RCC 7860 (cell line): ENCODE measurements around the gene OTOGL.
A peak's percentile ranks its signal among the peaks of the same experiment; 100 is the strongest.

ENCODE experiments used
- DNase-seq: peaks from one replicate; pipeline ENCODE4 v3.0.0-alpha.2; 2015; ENCODE audit warnings: low spot score
- FAIRE-seq: peaks from 2 replicates; lab custom pipeline; 2012; peaks lifted over from hg19 to GRCh38; lab: Jason Lieb, UNC

OTOGL gene

DNA sequence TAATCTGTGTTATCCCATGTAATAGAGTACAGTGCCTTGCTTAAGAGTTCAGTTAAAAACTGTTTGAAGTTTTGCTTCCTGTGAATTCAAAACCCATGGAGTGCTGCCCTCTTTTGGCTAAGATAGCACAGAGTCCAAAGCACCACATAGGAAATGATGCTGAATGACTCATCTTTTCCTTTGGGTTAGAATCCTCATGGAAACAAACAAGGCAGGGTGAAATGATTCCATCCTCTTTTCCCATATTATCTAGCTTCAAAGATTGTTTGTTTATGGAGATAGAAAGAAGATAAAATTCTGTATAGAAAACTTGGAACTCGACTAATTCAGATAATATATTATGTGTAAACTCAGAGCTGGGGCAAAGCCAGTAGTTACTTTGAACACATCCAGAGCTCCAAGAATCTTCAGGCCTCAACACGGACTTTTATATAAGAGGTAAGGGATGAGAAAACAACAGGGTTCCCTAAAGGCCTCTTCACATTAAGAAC, 87.4 kb downstream of the OTOGL start:
- DNase-seq (peak; percentile 81), FAIRE-seq (peak; percentile 88)

GRCh38 chr12:80187660-80188090, 88.3 kb downstream of the OTOGL start:
- FAIRE-seq (peak; percentile 79), DNase-seq (peak; percentile 64)

DNA sequence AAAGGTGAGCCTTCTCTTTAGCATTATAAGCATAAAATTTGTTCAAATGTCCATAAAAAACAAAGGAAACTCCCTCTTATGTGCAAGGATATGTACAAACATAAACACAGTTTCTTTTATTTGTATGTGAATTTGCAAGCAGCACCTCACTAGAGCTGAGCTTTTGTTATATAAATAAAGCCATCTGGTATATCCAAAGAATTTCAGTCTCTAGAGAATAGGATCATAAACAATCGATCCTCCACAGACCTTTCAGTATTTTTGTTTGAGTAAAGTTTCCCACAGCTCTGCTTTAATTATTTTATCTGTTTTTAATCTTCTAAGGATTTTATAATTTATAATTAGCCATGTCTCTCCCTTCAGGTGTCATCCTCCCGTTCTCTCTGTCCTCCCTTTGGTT, 89.2 kb downstream of the OTOGL start:
- no peak for DNase-seq
- FAIRE-seq: no peak

GRCh38 chr12:80189241-80189640, 89.9 kb downstream of the OTOGL start:
- DNase-seq (no peak), FAIRE-seq (no peak)

- no peak for FAIRE-seq
- DNase-seq: no peak
Measured at GRCh38 chr12:80190001-80190400, 90.7 kb downstream of the OTOGL start.

- FAIRE-seq: no peak
- DNase-seq: no peak
Measured at GRCh38 chr12:80192087-80192486, 92.8 kb downstream of the OTOGL start.

GRCh38 chr12:80193865-80194264, 94.5 kb downstream of the OTOGL start:
- no peak for FAIRE-seq
- DNase-seq: no peak

DNA sequence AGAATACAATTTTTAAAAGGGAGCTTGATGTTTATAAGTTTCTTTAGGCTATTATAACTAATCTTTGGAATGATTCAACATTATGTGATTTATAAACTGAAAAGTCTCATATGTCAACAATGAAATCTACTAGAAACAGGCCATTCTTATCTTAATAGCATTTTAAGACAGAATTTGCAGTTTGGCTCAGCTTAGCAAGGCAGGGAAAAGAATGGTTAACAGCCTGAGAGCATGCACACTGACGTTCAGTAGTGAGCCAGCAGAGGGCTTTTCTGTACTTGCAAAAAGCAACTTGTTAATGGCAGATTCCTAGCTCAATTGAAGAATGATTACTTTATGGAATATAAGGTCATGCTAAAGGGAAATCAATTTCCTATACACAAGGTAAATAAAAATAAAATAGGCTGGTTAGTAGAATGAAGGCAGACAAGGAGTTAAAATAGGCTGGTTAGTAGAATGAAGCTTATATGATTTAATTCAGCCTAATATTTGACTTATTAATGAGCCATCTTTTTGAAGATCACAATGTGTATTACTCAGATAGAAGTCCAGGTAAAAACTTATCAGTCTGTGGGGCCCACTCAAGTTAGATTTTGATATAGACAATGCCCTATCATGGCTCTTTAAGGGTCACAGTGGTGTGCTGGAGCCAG, 95.9 kb downstream of the OTOGL start:
- DNase-seq (peak; percentile 46), FAIRE-seq (peak; percentile 69)

GRCh38 chr12:80195737-80196136, 96.4 kb downstream of the OTOGL start:
- FAIRE-seq: no peak
- no peak for DNase-seq

- DNase-seq (no peak), FAIRE-seq (no peak)
Measured at GRCh38 chr12:80196419-80196818, 97.1 kb downstream of the OTOGL start.

DNA sequence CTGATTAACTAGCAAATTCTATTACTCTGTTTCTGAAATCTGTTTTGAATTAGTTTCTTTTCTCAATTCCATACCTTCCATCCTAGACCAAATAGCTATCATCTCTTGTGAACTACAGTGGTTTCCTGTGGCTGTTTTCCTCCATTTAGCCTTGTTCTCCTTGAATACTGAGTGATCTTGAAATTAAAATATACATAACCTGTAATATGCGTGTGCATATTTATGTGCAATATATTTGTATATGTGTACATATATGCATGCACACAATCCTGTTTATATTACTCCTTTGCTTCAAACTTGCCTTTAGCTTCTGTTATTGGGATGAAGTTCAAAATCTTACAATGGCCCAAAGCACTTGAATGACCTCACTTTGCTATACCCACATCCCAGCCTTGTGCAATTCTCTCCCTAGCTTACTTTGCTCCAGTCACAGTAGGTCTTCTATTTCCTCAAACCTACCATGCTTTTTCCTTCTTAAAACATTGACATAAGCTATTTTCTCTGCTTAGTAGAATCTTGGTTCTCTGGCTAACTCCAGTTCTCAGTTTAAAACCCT, 99.5 kb downstream of the OTOGL start:
- no peak for FAIRE-seq
- no peak for DNase-seq

DNA sequence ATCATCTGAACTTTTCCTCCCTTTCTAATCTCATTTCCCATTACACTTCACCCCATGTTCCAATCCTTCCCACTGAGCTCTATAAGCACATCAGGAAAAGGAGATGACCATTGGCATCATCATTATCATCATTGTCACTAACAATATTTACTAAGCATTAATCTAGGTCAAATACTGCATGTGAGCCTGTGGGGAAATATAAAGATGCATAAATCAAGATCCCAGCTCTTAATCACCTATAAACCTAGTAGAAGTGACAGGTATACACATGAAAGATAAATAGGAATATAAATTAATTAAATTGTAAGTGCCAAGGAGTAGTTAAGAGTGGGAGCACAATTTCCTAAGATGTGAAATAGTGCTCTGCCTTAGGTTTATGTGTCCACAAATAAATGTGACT, 100.6 kb downstream of the OTOGL start:
- FAIRE-seq (no peak), DNase-seq (no peak)

GRCh38 chr12:80200414-80200813, 101.1 kb downstream of the OTOGL start:
- FAIRE-seq (no peak), DNase-seq (no peak)

DNA sequence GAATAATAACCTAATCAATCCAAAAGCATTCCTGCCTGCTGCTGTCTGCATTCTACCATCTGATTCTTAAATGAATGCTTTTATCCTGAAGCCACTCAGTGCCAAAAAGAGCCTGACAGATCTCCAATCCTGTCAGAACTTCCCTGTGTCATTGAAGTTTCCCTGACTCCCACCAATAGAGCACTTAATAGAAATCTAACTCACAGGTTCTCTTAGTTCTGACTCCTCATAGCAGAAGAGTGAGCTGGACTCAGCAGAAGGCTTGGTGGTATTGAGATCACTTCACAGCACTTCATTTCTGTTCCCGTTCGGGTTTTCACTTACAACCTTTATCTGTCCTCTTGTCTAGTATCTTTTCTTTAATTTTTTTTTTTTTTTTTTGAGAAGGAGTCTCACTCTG, 102.6 kb downstream of the OTOGL start:
- FAIRE-seq (no peak), DNase-seq (no peak)

- no peak for FAIRE-seq
- no peak for DNase-seq
Measured at GRCh38 chr12:80205960-80206359, 106.6 kb downstream of the OTOGL start.

GRCh38 chr12:80208071-80208470, 108.7 kb downstream of the OTOGL start:
- DNase-seq: no peak
- FAIRE-seq: no peak

- no peak for FAIRE-seq
Measured at GRCh38 chr12:80211671-80212070, 112.3 kb downstream of the OTOGL start.

GRCh38 chr12:80212938-80213645, 113.8 kb downstream of the OTOGL start:
- FAIRE-seq: no peak
- DNase-seq: no peak

More at GRCh38 chr12:80211671-80212070, 112.3 kb downstream of the OTOGL start:
- DNase-seq: no peak

DNA sequence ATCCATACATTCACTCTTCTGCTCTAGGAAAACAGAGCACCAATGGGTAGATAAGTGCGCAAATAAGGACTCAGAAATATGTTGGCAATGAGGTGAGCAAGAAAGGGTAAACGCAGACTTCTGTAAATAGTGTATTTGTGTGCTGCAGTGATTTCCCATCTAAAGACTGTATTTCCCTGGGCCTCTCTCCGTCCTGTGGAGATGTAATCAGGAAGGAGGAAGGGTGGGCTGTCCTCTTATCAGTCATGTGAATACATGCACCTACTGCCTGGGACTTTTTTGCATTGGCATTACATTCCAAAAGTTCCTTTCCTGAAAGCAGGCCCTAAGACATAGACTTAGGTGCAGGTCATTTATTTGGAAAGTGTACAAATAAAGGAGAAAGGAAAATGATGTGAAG, 114.5 kb downstream of the OTOGL start:
- FAIRE-seq: no peak
- no peak for DNase-seq

GRCh38 chr12:80217011-80217535, 117.7 kb downstream of the OTOGL start:
- DNase-seq (no peak), FAIRE-seq (peak; percentile 71)

GRCh38 chr12:80218925-80219324, 119.6 kb downstream of the OTOGL start:
- FAIRE-seq: peak; percentile 40
- DNase-seq: peak; percentile 44

DNA sequence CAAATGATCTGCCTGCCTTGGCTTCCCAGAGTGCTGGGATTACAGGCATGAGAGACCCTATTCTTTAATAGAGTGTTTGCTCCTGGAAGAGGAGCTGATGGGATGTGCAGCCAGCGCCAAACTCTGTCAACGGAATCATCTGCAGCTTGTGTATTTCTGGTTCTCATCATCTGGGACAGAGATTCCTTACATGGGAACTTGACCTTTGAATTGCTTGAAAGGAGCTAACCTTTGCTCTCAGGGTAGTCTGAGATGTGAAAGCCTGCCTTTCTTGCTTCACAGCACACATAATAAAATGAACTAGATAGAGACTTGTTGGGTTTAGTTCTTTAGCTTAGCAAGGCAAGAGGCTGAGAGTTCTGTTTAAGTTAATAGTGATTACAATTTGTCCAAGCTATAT, 120.0 kb downstream of the OTOGL start:
- no peak for FAIRE-seq
- no peak for DNase-seq
